GM19468 (cell line): ENCODE measurements around the gene CCT6A.
"Not testable (repeated sequence)": the region's sequence is repeated elsewhere in the genome, so short reads cannot be mapped to it uniquely, and the experiment has no call there.

Experiments used
- ATAC-seq: cut with Tn5 transposase; IDR thresholded peaks from one replicate; pipeline ENCODE4 v1.9.1; 2021; ENCODE audit warnings: mild to moderate bottlenecking, moderate library complexity, moderate number of reproducible peaks; ENCODE audit not compliant: unreplicated experiment; ENCODE audit errors: extremely low read depth

CCT6A gene

GRCh38 chr7:56051339-56052191, at the start of gene CCT6A, which contains the start of gene PSPH:
Gene CCT6A, plus strand, starts transcription at chr7:56051765. Its CDS starts 84 bp downstream, at chr7:56051849.
Gene PSPH, minus strand, starts transcription at chr7:56051444. Its CDS starts 30,232 bp downstream, at chr7:56021212.
- ATAC-seq, result peak; percentile 95

DNA sequence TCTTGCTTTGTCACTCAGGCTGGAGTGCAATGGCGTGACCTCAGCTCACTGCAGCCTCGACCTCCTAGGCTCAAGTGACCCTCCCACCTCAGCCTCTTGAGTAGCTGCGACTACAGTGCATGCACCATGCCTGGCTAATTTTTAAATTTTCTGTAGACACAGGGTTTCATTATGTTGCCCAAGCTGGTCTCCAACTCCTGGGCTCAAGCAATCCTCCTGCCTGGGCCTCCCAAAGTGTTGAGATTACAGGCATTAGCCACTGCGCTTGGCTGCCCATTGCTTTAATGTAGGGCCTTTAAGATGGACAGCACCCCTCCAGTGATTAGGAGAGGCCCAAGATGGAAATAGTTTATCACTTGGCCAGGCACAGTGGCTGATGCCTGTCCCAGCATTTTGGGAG, 47.8 kb upstream of the CCT6A start:
- no peak for ATAC-seq

GRCh38 chr7:56007167-56007652, 44.4 kb upstream of the CCT6A start:
- no peak for ATAC-seq

- no peak for ATAC-seq
Observed at GRCh38 chr7:56007891-56008290, 43.7 kb upstream of the CCT6A start.

DNA sequence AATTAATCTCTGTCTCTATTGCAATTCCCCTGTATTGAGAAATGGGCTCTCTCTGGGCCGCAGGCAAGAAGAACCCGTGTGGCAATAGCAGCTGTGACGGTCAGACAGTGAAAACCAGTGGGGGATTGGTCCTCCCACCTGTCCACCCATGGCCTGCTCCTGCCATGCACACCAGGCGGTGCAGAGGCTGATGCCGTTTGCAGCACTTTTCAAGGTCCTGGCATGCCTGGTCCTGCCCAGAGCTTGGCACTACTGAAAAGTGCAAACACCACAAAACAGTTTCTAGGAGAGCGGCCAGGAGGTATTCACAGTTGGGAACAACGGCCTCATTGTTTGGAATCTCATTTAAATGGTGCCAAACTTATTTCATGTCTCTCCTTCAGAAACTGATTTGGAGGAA, 41.9 kb upstream of the CCT6A start:
- no peak for ATAC-seq

DNA sequence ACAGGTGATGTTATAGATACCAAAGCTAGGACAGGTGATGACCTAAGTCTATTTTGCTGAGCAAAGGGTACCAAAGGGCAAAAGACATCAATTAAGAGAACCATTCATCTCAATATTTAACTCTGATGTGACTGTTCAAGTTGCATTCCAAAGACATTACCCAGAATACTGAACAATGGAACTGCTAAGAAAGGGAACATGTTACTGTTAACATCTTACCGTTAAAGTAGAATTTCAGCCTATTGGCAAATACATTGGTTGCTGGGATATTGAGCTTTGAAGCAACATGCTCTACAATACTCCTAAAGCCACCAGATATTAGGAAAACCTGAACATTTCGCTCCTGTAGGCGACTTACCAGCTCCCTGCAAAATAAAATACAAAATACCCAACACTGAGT, 34.5 kb upstream of the CCT6A start:
- ATAC-seq, result not testable (repeated sequence)

DNA sequence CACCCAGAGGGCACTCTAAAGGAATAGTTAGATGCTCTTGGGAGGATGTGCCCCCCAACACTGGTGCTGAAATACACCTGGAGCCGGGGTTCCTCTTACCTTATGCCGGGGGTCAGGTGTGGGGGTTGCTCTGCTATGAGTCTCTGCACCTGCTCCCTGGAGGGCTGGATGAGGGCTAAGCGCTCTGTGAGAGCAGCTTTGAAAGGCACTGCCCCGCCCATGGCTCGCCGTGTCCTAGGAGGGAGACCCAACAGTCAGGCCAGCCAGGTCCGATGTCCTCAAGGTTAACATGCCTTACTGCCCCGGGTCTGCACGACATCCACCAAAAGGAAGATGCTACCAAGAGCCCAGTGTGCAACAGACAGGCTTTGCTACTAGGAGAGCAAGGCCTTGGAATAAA, 32.1 kb upstream of the CCT6A start:
- no peak for ATAC-seq

- no peak for ATAC-seq
Observed at GRCh38 chr7:56023500-56023899, 28.1 kb upstream of the CCT6A start.

- ATAC-seq, result no peak
Observed at GRCh38 chr7:56026538-56026937, 25.0 kb upstream of the CCT6A start.

- ATAC-seq, result no peak
Observed at GRCh38 chr7:56028942-56029630, 22.5 kb upstream of the CCT6A start.

GRCh38 chr7:56030340-56030739, 21.2 kb upstream of the CCT6A start:
- ATAC-seq, result no peak

DNA sequence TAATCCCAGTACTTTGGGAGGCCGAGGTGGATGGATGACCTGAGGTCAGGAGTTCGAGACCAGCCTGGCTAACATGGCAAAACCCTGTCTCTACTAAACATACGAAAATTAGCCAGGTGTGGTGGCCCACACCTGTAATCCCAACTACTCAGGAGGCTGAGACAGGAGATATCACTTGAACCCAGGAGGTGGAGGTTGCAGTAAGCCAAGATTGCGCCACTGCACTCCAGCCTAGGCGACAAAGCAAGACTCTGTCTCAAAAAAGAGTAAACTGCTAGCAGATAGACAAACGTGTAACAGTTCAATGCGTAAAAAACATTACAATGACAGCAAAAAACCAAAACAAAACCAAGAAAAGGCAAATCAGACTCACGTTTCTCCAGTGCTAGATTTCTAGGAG, 20.0 kb upstream of the CCT6A start:
- ATAC-seq, result not testable (repeated sequence)

DNA sequence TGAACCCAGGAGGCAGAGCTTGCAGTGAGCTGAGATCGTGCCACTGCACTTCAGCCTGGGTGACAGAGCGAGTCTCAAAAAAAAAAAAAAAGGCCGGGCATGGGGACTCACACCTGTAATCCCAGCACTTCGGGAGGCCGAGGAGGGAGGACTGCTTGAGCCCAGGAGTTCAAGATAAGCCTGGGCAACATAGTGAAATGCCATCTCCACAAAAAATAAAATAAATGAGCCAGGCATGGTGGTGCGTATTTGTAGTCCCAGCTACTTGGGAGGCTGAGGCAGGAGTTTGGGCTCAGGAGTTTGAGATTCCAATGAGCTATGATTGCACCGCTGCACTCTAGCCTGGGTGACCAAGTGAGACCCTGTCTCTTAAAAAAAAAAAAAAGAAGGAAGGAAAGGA, 19.0 kb upstream of the CCT6A start:
- ATAC-seq, result not testable (repeated sequence)

GRCh38 chr7:56033671-56034432, 17.7 kb upstream of the CCT6A start:
- ATAC-seq, result peak; percentile 94

GRCh38 chr7:56040730-56041129, 10.8 kb upstream of the CCT6A start:
- ATAC-seq, result no peak

GRCh38 chr7:56045758-56046157, 5.8 kb upstream of the CCT6A start:
- ATAC-seq, result not testable (repeated sequence)

- ATAC-seq, result no peak
Observed at GRCh38 chr7:56046721-56047445, 4.7 kb upstream of the CCT6A start.

GRCh38 chr7:56047446-56048116, 4.0 kb upstream of the CCT6A start:
- not testable (repeated sequence) for ATAC-seq

- no peak for ATAC-seq
Observed at GRCh38 chr7:56048245-56048644, 3.3 kb upstream of the CCT6A start.
